Omental fat pad (tissue), 4 donors: ENCODE measurements around the gene PPP1R12B. TPM values are rescaled to one million over a fixed set of nuclear protein-coding genes. Genes with fewer than 3 reads are reported as not detected.

Experiments used
- ATAC-seq: fragments of 150-250 bp; one replicate; pipeline ENCODE4 v1.9.1; 2016; ENCODE audit warnings: mild to moderate bottlenecking, moderate library complexity; ENCODE audit not compliant: low FRiP score
- DNase-seq: peaks from one replicate; pipeline ENCODE4 v3.0.0-alpha.2; 2019; ENCODE audit warnings: low spot score
- total RNA-seq, 4 donors: library from RNA; depleted of rRNA; stranded (reverse); fragments of >200 nt; gene quantifications; one replicate each; pipeline ENCODE4 v1.1.0, GENCODE V29; 2016
- TF ChIP-seq, protein P1 (sequence below), 3 donors: fragments of 450-650 bp; IDR thresholded peaks; one replicate each; pipeline ENCODE4 v1.5.1; 2016 to 2017; ENCODE audit warnings: antibody characterized with exemption in 3 of 3, mild to moderate bottlenecking in 3 of 3, moderate library complexity in 2 of 3

Gene PPP1R12B, protein sequence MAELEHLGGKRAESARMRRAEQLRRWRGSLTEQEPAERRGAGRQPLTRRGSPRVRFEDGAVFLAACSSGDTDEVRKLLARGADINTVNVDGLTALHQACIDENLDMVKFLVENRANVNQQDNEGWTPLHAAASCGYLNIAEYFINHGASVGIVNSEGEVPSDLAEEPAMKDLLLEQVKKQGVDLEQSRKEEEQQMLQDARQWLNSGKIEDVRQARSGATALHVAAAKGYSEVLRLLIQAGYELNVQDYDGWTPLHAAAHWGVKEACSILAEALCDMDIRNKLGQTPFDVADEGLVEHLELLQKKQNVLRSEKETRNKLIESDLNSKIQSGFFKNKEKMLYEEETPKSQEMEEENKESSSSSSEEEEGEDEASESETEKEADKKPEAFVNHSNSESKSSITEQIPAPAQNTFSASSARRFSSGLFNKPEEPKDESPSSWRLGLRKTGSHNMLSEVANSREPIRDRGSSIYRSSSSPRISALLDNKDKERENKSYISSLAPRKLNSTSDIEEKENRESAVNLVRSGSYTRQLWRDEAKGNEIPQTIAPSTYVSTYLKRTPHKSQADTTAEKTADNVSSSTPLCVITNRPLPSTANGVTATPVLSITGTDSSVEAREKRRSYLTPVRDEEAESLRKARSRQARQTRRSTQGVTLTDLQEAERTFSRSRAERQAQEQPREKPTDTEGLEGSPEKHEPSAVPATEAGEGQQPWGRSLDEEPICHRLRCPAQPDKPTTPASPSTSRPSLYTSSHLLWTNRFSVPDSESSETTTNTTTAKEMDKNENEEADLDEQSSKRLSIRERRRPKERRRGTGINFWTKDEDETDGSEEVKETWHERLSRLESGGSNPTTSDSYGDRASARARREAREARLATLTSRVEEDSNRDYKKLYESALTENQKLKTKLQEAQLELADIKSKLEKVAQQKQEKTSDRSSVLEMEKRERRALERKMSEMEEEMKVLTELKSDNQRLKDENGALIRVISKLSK
- 10 to 100 TPM; 44.5 to 92.1 (median 53.7) TPM for total RNA-seq

DNA sequence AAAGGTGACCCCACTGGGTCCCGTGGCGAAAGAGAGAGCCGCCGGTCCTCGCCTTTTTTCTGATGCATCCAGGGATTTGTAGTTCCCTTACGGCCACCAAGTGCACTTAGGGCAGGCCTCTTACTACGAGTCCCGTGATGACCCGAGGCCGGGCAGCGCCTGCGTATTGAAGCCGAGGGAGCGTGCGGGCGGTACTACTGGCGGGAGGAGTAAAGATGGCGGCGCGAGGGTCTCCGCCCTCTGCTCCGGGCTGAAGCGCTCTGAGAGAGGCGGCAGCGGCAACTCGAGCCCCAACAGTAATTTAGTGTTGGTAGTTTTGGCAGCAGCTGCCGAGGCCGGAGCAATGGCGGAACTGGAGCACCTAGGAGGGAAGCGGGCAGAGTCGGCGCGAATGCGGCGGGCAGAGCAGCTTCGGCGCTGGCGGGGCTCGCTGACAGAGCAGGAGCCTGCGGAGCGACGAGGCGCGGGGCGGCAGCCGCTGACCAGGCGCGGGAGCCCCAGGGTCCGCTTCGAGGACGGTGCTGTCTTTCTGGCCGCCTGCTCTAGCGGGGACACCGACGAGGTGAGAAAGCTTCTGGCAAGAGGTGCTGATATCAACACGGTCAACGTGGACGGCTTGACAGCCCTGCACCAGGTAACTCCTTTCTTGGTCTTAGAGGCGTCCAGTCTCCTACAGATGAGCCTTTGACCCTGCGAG is at the start of gene PPP1R12B:
PPP1R12B (plus strand) TSS at position 191 of the 697 bp plus-strand sequence; CDS start at position 344, 153 bp downstream.
- ATAC-seq = peak; percentile 99
- TF ChIP-seq, protein P1, sequence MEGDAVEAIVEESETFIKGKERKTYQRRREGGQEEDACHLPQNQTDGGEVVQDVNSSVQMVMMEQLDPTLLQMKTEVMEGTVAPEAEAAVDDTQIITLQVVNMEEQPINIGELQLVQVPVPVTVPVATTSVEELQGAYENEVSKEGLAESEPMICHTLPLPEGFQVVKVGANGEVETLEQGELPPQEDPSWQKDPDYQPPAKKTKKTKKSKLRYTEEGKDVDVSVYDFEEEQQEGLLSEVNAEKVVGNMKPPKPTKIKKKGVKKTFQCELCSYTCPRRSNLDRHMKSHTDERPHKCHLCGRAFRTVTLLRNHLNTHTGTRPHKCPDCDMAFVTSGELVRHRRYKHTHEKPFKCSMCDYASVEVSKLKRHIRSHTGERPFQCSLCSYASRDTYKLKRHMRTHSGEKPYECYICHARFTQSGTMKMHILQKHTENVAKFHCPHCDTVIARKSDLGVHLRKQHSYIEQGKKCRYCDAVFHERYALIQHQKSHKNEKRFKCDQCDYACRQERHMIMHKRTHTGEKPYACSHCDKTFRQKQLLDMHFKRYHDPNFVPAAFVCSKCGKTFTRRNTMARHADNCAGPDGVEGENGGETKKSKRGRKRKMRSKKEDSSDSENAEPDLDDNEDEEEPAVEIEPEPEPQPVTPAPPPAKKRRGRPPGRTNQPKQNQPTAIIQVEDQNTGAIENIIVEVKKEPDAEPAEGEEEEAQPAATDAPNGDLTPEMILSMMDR (IDR thresholded peaks at IDR 0.05) = no peak
- DNase-seq = peak; percentile 88

DNA sequence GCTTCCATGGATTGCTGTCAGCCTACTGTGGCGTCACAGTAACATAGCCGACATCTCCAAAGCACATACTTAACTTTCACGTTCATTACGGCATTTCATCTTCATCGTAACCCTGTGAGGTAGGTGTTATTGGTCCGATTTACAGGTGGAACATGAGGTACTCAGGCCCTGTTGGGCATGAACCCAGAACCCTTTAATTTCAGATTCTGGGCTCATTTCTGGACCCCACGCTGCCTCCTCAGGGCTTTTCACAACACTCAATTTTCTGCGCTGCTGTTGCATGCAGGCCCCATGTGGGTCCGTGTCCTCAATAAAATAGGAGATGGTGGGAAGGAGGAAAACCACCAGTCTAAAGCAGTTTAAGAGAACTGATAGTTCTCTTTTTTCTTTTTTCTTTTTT is 46.3 kb upstream of the PPP1R12B start:
- ATAC-seq = no peak
- TF ChIP-seq, protein P1 (IDR thresholded peaks at IDR 0.05) = no peak
- DNase-seq = no peak

DNA sequence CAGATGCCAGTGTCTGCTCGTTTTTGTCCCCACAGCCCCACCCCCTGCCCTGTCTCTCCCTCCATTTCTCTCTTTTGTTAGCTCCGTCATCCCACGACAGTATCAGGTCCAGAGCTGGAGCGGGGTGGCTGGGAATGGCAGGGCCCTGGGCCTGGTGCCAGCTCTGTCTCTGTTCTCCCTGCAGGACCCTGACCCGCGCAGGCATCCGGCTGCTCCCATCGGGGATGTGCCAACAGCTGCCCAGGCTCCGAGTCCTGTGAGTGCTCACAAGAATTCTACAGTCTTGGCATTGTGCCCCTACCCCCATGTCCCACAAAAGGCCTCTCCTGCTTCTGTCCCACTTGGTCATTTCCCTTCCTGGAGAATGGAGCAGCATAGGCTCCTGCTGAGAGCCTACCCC is 44.1 kb upstream of the PPP1R12B start:
- no peak for ATAC-seq
- no peak for DNase-seq
- TF ChIP-seq, protein P1 (IDR thresholded peaks at IDR 0.05) = no peak

DNA sequence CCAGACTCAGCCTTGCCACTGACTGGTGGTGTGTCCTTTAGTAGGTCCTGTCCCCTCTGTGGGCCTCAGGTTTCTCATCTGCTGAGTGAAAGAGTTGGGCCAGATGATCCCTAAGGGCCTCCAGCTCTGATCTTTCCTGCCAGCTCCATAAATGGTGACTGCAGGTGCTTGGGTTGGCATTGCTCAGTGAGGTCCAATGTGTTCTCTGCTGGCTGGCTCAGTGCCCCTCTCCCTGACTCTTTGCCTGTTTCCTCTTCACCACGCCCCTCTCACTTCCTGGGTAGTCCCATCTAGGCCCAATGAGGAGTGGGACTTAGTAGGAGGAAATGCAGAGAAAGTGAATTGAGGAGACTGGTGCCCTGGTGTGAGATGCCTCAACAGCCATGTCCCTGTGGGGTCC is 43.3 kb upstream of the PPP1R12B start:
- DNase-seq = no peak
- ATAC-seq = no peak
- TF ChIP-seq, protein P1 (IDR thresholded peaks at IDR 0.05) = no peak

DNA sequence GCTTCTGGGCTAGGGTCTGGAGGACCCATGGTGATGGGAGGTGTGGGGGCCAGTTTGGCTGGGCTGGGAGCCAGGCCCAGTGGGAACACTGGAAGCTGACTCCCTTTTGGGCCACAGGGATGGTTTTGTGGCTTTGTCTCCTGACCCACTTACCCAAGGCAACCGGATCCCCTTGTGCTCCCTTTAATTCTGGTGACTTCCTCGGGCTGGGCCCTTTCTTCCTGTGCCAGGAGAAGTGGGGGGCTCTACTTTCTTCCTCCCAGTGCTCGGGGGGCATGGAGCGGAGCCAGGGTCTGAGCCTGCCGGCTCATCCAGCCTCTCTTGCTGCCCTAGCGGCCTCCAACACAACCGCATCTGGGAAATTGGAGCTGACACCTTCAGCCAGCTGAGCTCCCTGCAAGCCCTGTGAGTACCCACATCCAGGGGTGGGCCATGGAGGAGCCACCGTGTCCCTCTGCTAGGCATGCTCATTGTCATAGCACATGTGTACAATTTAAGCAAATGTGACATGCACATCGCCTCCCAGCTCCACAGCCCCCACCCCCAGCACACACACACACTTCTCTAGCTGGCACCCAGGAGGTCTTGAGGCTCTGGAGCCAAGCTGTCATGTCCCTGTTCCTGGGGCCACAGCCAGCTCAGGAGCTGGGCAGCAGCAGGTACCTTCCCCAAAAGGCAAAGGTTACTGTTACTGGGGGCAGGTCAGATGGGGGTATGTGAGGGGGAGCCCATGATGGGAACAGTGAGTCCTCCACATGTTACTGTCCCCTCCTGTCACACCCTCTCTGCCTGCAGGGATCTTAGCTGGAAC is 41.8 kb upstream of the PPP1R12B start:
- TF ChIP-seq, protein P1 (IDR thresholded peaks at IDR 0.05) = no peak
- ATAC-seq = no peak
- no peak for DNase-seq
